ENCODE data around the gene MACROD2. TPM values are rescaled to one million over a fixed set of nuclear protein-coding genes. Genes with fewer than 3 reads are reported as not detected.

The MACROD2 gene
- total RNA-seq, 1 donor from 2014 or later, result 1.6 TPM

- no peak for TF ChIP-seq CTCF (IDR thresholded peaks at IDR 0.05; ENCODE audit: insufficient read depth, low read length, severe bottlenecking)
- Histone ChIP-seq H3K27me3 (ENCODE audit: control insufficient read depth, insufficient read depth, low read length) (no peaks in the 10 kb centered on the region), H3K36me3 (ENCODE audit: control insufficient read depth, insufficient read depth, low read length) (no peaks in the 10 kb centered on the region), H3K4me3 (ENCODE audit: low read depth, low read length) (no peak overlapping the region)
- no peak for DNase-seq (ENCODE audit: low read depth)
- FAIRE-seq, result no peak
Measured at GRCh38 chr20:14758356-14758755, 763.0 kb downstream of the MACROD2 start.

- TF ChIP-seq CTCF (IDR thresholded peaks at IDR 0.05; ENCODE audit: insufficient read depth, low read length, severe bottlenecking), result no peak
Measured at GRCh38 chr20:14759979-14760378, 764.7 kb downstream of the MACROD2 start.

GRCh38 chr20:14761903-14762302 is 766.6 kb downstream of the MACROD2 start:
- DNase-seq (ENCODE audit: low read depth), result peak; percentile 35
- no peaks in the 10 kb centered on the region for H3K36me3 ChIP-seq (ENCODE audit: control insufficient read depth, insufficient read depth, low read length)
- no peak overlapping the region for H3K4me3 ChIP-seq (ENCODE audit: low read depth, low read length)
- TF ChIP-seq CTCF (IDR thresholded peaks at IDR 0.05; ENCODE audit: insufficient read depth, low read length, severe bottlenecking), result no peak
- no peaks in the 10 kb centered on the region for H3K27me3 ChIP-seq (ENCODE audit: control insufficient read depth, insufficient read depth, low read length)
- FAIRE-seq, result no peak

More at GRCh38 chr20:14759979-14760378, 764.7 kb downstream of the MACROD2 start:
- H3K4me3 ChIP-seq (ENCODE audit: low read depth, low read length), result no peak overlapping the region
- DNase-seq (ENCODE audit: low read depth) (no peak), FAIRE-seq (no peak)
- no peaks in the 10 kb centered on the region for H3K27me3 ChIP-seq (ENCODE audit: control insufficient read depth, insufficient read depth, low read length)
- no peaks in the 10 kb centered on the region for H3K36me3 ChIP-seq (ENCODE audit: control insufficient read depth, insufficient read depth, low read length)

- DNase-seq (ENCODE audit: low read depth) (peak; percentile 74), FAIRE-seq (no peak)
- no peak for TF ChIP-seq CTCF (IDR thresholded peaks at IDR 0.05; ENCODE audit: insufficient read depth, low read length, severe bottlenecking)
- no peaks in the 10 kb centered on the region for H3K36me3 ChIP-seq (ENCODE audit: control insufficient read depth, insufficient read depth, low read length)
- H3K4me3 ChIP-seq (ENCODE audit: low read depth, low read length), result no peak overlapping the region
- H3K27me3 ChIP-seq (ENCODE audit: control insufficient read depth, insufficient read depth, low read length), result no peaks in the 10 kb centered on the region
Measured at GRCh38 chr20:14764511-14765369, 769.4 kb downstream of the MACROD2 start.

GRCh38 chr20:14765370-14765701 is 770.0 kb downstream of the MACROD2 start:
- DNase-seq (ENCODE audit: low read depth) (peak; percentile 26), FAIRE-seq (no peak)
- H3K4me3 ChIP-seq (ENCODE audit: low read depth, low read length), result no peak overlapping the region
- H3K36me3 ChIP-seq (ENCODE audit: control insufficient read depth, insufficient read depth, low read length), result no peaks in the 10 kb centered on the region
- H3K27me3 ChIP-seq (ENCODE audit: control insufficient read depth, insufficient read depth, low read length), result no peaks in the 10 kb centered on the region
- no peak for TF ChIP-seq CTCF (IDR thresholded peaks at IDR 0.05; ENCODE audit: insufficient read depth, low read length, severe bottlenecking)

- TF ChIP-seq CTCF (IDR thresholded peaks at IDR 0.05; ENCODE audit: insufficient read depth, low read length, severe bottlenecking), result no peak
- FAIRE-seq, result no peak
- peak; percentile 74 for DNase-seq (ENCODE audit: low read depth)
Measured at GRCh38 chr20:14773486-14773885, 778.2 kb downstream of the MACROD2 start.

More at GRCh38 chr20:14773486-14773885, 778.2 kb downstream of the MACROD2 start:
- H3K27me3 ChIP-seq (ENCODE audit: control insufficient read depth, insufficient read depth, low read length), result no peaks in the 10 kb centered on the region
- H3K36me3 ChIP-seq (ENCODE audit: control insufficient read depth, insufficient read depth, low read length), result no peaks in the 10 kb centered on the region
- H3K4me3 ChIP-seq (ENCODE audit: low read depth, low read length), result no peak overlapping the region

Data from bronchial epithelial cell (primary cell).